Measurements from ENCODE around the gene IFFO2. TPM values are rescaled to one million over a fixed set of nuclear protein-coding genes. Genes with fewer than 3 reads are reported as not detected.

Gene IFFO2
- total RNA-seq, 1 donor from 2014 or later = 34.6 TPM

- H3K27ac ChIP-seq = no peak overlapping the region
- H3K27me3 ChIP-seq = no peaks in the 10 kb centered on the region
- no peak overlapping the region for H3K4me3 ChIP-seq
- TF ChIP-seq POLR2A (IDR thresholded peaks at IDR 0.05) (no peak), CTCF (IDR thresholded peaks at IDR 0.05) (no peak), POLR2AphosphoS5 (IDR thresholded peaks at IDR 0.05; ENCODE audit: insufficient read depth in 1 of 2, low read depth in 1 of 2) (no peak)
- no peak for DNase-seq (ENCODE audit: extremely low spot score in 2 of 2)
- intact Hi-C loops (cut with DNase I) = loop anchor here (5.0 kb wide), 1 partner anchor 37 kb away; the partner anchor contains the start of gene IFFO2
- H3K4me1 ChIP-seq = peaks cover 40% of the 10 kb centered on the region
- H3K9me3 ChIP-seq = no peaks in the 10 kb centered on the region
- peaks cover 0 to 30% of the 10 kb centered on the region in 2 donors for H3K36me3 ChIP-seq
Observed at GRCh38 chr1:18919956-18920355, 36.5 kb downstream of the IFFO2 start.

DNA sequence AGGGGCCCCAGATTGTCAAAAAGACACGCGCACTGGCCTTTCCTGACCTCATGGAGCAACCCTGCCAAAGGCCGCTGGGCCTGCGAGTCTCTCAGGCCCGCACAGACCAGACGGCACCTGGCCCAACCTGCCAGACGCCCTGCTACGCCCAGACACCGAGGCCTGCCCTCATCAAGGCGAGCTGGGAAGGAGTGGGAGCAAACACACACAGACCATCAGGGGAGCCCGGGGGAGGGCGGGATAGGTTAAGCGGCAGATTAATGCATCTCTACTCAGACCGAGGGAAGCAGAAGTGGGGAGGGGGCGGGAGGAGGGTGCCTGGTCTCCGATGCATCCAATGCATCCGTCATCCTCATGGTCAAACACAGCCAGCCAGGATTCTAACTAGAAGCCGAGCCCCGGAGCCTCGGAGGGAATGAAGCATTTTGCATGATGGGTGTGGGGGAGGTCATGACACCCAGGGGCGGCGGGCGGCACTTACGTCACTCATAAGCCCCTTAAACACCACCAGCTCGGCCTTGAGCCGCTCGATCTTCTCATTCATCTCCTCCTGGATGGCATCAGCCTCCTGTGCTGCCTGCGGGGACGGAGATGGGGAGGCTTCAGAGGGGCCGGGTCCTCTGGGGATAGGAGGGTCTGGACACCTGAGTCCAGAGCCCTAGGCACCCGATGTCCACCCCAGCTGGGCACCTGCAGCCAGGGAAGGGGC, 37.1 kb downstream of the IFFO2 start:
- intact Hi-C loops (cut with DNase I) = no loop called here
- TF ChIP-seq POLR2A (IDR thresholded peaks at IDR 0.05) (no peak), POLR2AphosphoS5 (IDR thresholded peaks at IDR 0.05; ENCODE audit: insufficient read depth in 1 of 2, low read depth in 1 of 2) (no peak), CTCF (IDR thresholded peaks at IDR 0.05) (no peak)
- Histone ChIP-seq H3K9me3 (no peaks in the 10 kb centered on the region), H3K4me3 (no peak overlapping the region), H3K27ac (no peak overlapping the region), H3K27me3 (no peaks in the 10 kb centered on the region), H3K36me3 (peaks cover 0 to 30% of the 10 kb centered on the region in 2 donors), H3K4me1 (peaks cover 34% of the 10 kb centered on the region)
- DNase-seq (ENCODE audit: extremely low spot score in 2 of 2) = no peak

DNA sequence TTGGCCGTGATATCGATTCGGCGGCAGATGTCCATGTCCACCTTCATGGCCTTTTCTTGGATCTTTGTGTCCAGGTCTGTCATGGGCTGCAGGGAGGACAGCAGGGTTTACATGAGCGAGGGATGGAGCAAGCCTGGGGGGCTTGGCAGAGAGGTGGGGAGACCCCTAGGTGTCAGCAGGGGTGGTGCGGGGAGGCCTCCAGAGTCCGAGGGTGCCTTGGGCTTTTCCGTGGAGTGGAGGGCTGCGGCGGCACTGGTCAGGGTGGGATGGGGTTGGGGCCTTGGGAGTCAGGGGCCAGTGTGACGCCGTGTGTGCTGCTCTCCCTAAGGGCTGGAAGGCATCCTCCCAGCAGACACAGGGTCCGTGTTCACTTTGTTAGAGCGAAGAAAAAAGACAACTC, 38.1 kb downstream of the IFFO2 start:
- H3K4me3 ChIP-seq = no peak overlapping the region
- no peak for TF ChIP-seq POLR2AphosphoS5 (IDR thresholded peaks at IDR 0.05; ENCODE audit: insufficient read depth in 1 of 2, low read depth in 1 of 2)
- TF ChIP-seq POLR2A (IDR thresholded peaks at IDR 0.05) = no peak
- no peak for TF ChIP-seq CTCF (IDR thresholded peaks at IDR 0.05)
- peaks cover 0 to 30% of the 10 kb centered on the region in 2 donors for H3K36me3 ChIP-seq
- H3K27me3 ChIP-seq = no peaks in the 10 kb centered on the region
- H3K9me3 ChIP-seq = no peaks in the 10 kb centered on the region
- no peak overlapping the region for H3K27ac ChIP-seq
- intact Hi-C loops (cut with DNase I) = no loop called here
- no peak for DNase-seq (ENCODE audit: extremely low spot score in 2 of 2)
- H3K4me1 ChIP-seq = peaks cover 28% of the 10 kb centered on the region

DNA sequence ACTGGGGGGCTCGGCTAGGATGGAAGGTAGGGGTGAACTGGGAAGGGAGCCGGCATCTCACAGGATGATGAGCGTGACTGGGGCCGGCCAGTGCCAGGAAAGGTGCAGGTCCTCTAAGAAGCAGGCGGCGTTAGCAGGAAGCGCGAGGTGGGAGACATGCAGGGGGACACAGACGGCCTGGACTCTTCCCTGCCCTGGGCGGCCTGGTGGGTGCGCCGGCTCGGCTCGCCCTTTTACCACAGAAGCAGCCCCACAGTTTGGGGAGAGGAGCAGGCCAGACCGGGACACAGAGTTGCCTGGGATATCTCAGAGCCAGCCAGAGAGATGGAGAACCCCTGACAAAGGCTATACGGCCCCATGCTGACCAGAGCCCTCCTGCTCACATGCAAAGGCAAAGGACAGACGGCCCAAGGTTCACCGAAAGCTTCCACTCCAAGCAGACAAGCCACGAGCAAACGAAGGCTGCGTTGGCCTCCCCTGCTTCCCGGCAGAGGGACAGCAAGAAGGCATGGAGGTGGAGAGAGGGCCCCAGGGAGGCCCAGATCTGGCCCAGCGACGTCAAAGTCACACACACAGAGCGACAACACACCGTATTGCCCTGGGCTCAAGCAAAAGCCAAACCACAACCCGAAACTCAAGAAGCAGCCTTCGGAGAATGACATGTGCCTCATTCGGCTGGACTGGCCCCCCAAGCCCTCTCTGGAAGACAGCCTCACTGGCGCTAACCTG, 39.2 kb downstream of the IFFO2 start:
- DNase-seq (ENCODE audit: extremely low spot score in 2 of 2) = no peak
- Histone ChIP-seq H3K4me1 (peaks cover 24% of the 10 kb centered on the region), H3K36me3 (peaks cover 0 to 30% of the 10 kb centered on the region in 2 donors), H3K9me3 (no peaks in the 10 kb centered on the region), H3K27ac (no peak overlapping the region), H3K4me3 (no peak overlapping the region), H3K27me3 (no peaks in the 10 kb centered on the region)
- intact Hi-C loops (cut with DNase I) = no loop called here
- TF ChIP-seq CTCF (IDR thresholded peaks at IDR 0.05) (no peak), POLR2AphosphoS5 (IDR thresholded peaks at IDR 0.05; ENCODE audit: insufficient read depth in 1 of 2, low read depth in 1 of 2) (no peak), POLR2A (IDR thresholded peaks at IDR 0.05) (no peak)

DNA sequence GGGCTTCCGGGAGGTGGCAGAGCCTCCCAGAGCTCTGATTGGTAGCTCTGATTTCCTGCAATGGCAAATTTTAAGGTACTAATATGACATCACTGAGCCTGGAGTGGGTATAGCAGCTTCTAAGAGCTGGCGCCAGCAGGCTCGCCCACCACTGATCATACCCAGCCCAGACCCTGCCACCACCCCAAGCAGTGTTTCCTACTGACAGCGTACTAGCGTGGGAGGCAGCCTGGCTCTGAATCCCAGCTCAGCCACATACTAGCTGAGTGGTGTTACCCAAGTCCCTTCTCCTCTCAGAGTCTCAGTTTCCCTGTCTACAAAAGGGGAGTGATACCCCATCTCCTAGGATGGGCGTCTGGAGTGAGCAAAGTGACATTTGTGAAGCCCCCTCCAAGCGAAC, 41.1 kb downstream of the IFFO2 start:
- intact Hi-C loops (cut with DNase I) = no loop called here
- Histone ChIP-seq H3K36me3 (peaks cover 0 to 41% of the 10 kb centered on the region in 2 donors), H3K27me3 (no peaks in the 10 kb centered on the region), H3K9me3 (no peaks in the 10 kb centered on the region), H3K4me1 (peaks cover 11% of the 10 kb centered on the region), H3K4me3 (no peak overlapping the region), H3K27ac (peak overlapping the region; percentile 9)
- no peak for DNase-seq (ENCODE audit: extremely low spot score in 2 of 2)
- no peak for TF ChIP-seq POLR2A (IDR thresholded peaks at IDR 0.05)
